ENCODE results near the gene UBL4B.

Gene UBL4B

GRCh38 chr1:110102081-110102480 lies 10.2 kb upstream of the UBL4B start:
- H3K36me3 ChIP-seq (replicated peaks), result no peaks in the 10 kb centered on the region
- no peak overlapping the region for H3K27ac ChIP-seq
- DNase-seq, result no peak
- H3K4me3 ChIP-seq (ENCODE audit: low read depth, low read length), result no peak overlapping the region
- no peak for TF ChIP-seq CTCF (IDR thresholded peaks at IDR 0.05; ENCODE audit: low read depth, low read length, missing control alignments)
- in situ Hi-C loops (cut with HindIII; ENCODE audit: low pct_ligation_motif_present, low sequenced_read_pairs), result no loop called here
- H3K27me3 ChIP-seq (replicated peaks), result no peaks in the 10 kb centered on the region

GRCh38 chr1:110106013-110106941 lies 6.0 kb upstream of the UBL4B start:
- in situ Hi-C loops (cut with HindIII; ENCODE audit: low pct_ligation_motif_present, low sequenced_read_pairs), result no loop called here
- Histone ChIP-seq H3K4me3 (ENCODE audit: low read depth, low read length) (no peak overlapping the region), H3K27me3 (replicated peaks) (no peaks in the 10 kb centered on the region), H3K36me3 (replicated peaks) (no peaks in the 10 kb centered on the region), H3K27ac (no peak overlapping the region)
- peak; percentile 53 for DNase-seq
- TF ChIP-seq CTCF (IDR thresholded peaks at IDR 0.05; ENCODE audit: low read depth, low read length, missing control alignments), result peak; percentile 98

- no peak for TF ChIP-seq CTCF (IDR thresholded peaks at IDR 0.05; ENCODE audit: low read depth, low read length, missing control alignments)
- no peaks in the 10 kb centered on the region for H3K36me3 ChIP-seq (replicated peaks)
- H3K27ac ChIP-seq, result no peak overlapping the region
- DNase-seq, result no peak
- no peak overlapping the region for H3K4me3 ChIP-seq (ENCODE audit: low read depth, low read length)
- in situ Hi-C loops (cut with HindIII; ENCODE audit: low pct_ligation_motif_present, low sequenced_read_pairs), result no loop called here
- H3K27me3 ChIP-seq (replicated peaks), result no peaks in the 10 kb centered on the region
Measured at GRCh38 chr1:110107867-110108469, 4.3 kb upstream of the UBL4B start.

GRCh38 chr1:110111081-110111480 lies 1.2 kb upstream of the UBL4B start:
- no peak for DNase-seq
- no peak for TF ChIP-seq CTCF (IDR thresholded peaks at IDR 0.05; ENCODE audit: low read depth, low read length, missing control alignments)
- H3K36me3 ChIP-seq (replicated peaks), result no peaks in the 10 kb centered on the region
- no peak overlapping the region for H3K4me3 ChIP-seq (ENCODE audit: low read depth, low read length)
- H3K27ac ChIP-seq, result no peak overlapping the region
- no peaks in the 10 kb centered on the region for H3K27me3 ChIP-seq (replicated peaks)
- in situ Hi-C loops (cut with HindIII; ENCODE audit: low pct_ligation_motif_present, low sequenced_read_pairs), result no loop called here

- Histone ChIP-seq H3K36me3 (replicated peaks) (no peaks in the 10 kb centered on the region), H3K27me3 (replicated peaks) (no peaks in the 10 kb centered on the region), H3K4me3 (ENCODE audit: low read depth, low read length) (no peak overlapping the region), H3K27ac (no peak overlapping the region)
- DNase-seq, result no peak
- in situ Hi-C loops (cut with HindIII; ENCODE audit: low pct_ligation_motif_present, low sequenced_read_pairs), result no loop called here
- TF ChIP-seq CTCF (IDR thresholded peaks at IDR 0.05; ENCODE audit: low read depth, low read length, missing control alignments), result no peak
Measured at GRCh38 chr1:110112656-110113055, 413 bp downstream of the UBL4B start.
